GM12878 (cell line): ENCODE results near the gene COL15A1. TPM values are rescaled to one million over a fixed set of nuclear protein-coding genes. Genes with fewer than 3 reads are reported as not detected.

ENCODE experiments used
- ATAC-seq: fragments of 200-7000 bp; cut with Tn5 transposase; 3 replicates; pipeline ENCODE4 v1.9.1; 2020; ENCODE audit warnings: mild to moderate bottlenecking, moderate library complexity
- BruUV-seq: library from RNA; stranded (reverse); fragments of 400-500 nt; replicated peaks from 2 replicates; lab custom pipeline; 2021; lab: Mats Ljungman, UMichigan
- CTCF ChIA-PET: fragments of 300-600 bp; sonication (Branson Sonifier 250); formaldehyde crosslinking; extraction: SDS; loops from one replicate; lab custom pipeline; 2021; ENCODE audit warnings: inconsistent platforms; lab: Yijun Ruan, JAX
- POLR2A ChIA-PET: fragments of 350-600 bp; formaldehyde crosslinking; extraction: SDS; loops from one replicate; lab custom pipeline; 2021; ENCODE audit warnings: inconsistent platforms; lab: Charles Lee
- RAD21 ChIA-PET: fragments of 300-600 bp; sonication (Branson Sonifier 250); formaldehyde crosslinking; loops from one replicate; lab custom pipeline; 2023; ENCODE audit warnings: antibody characterized with exemption; ENCODE audit not compliant: unreplicated experiment; lab: Charles Lee
- SMC1A ChIA-PET: fragments of 300-600 bp; sonication (Branson Sonifier 250); formaldehyde crosslinking; loops from one replicate; lab custom pipeline; 2023; ENCODE audit not compliant: unreplicated experiment, uncharacterized antibody; lab: Charles Lee
- DNase-seq: peaks from one replicate; pipeline ENCODE4 v3.0.0-alpha.2; 2011; ENCODE audit warnings: low read depth, low spot score
- FAIRE-seq: peaks from 3 replicates; lab custom pipeline; 2011; peaks lifted over from hg19 to GRCh38; lab: Jason Lieb, UNC
- H2AFZ ChIP-seq: 2 replicates; pipeline ENCODE4 v1.6.0; 2011; ENCODE audit warnings: low read depth, low read length, control low read depth; ENCODE audit not compliant: control insufficient read depth
- H3K27ac ChIP-seq: 2 replicates; pipeline ENCODE4 v1.5.1; 2011; ENCODE audit warnings: control low read depth; ENCODE audit not compliant: control insufficient read depth, insufficient read depth
- H3K27me3 ChIP-seq, 2 experiments: replicated peaks in 1 of 2; 2 replicates each; pipeline versions ENCODE4 v1.6.0 to v1.6.1; 2011; ENCODE audit warnings: low read length in 1 of 2; ENCODE audit not compliant: control insufficient read depth in 2 of 2, insufficient read depth in 2 of 2
- H3K36me3 ChIP-seq, 2 experiments: 2 replicates each; pipeline ENCODE4 v1.5.1; 2011; ENCODE audit warnings: low read length in 1 of 2; ENCODE audit not compliant: control insufficient read depth in 2 of 2, insufficient read depth in 2 of 2
- H3K4me1 ChIP-seq: 2 replicates; pipeline ENCODE4 v1.6.1; 2011; ENCODE audit warnings: mild to moderate bottlenecking, low read length, moderate library complexity, mixed read lengths; ENCODE audit not compliant: control insufficient read depth, insufficient read depth
- H3K4me2 ChIP-seq: 2 replicates; pipeline ENCODE4 v1.6.0; 2011; ENCODE audit warnings: control low read depth; ENCODE audit not compliant: control insufficient read depth, insufficient read depth
- H3K4me3 ChIP-seq: fragments of 200-600 bp; sonication (generic); 2 replicates; pipeline ENCODE4 v1.5.1; 2016
- H3K79me2 ChIP-seq: 2 replicates; pipeline ENCODE4 v1.6.0; 2011; ENCODE audit warnings: low read length; ENCODE audit not compliant: control insufficient read depth, insufficient read depth
- H3K9ac ChIP-seq: 2 replicates; pipeline ENCODE4 v1.8.0; 2011; ENCODE audit warnings: low read length, control low read depth, mixed read lengths; ENCODE audit not compliant: control insufficient read depth, insufficient read depth
- H3K9me3 ChIP-seq: replicated peaks from 3 replicates; pipeline ENCODE4 v1.5.1; 2011; ENCODE audit warnings: mild to moderate bottlenecking, low read length; ENCODE audit not compliant: control insufficient read depth, insufficient read depth
- H4K20me1 ChIP-seq: 2 replicates; pipeline ENCODE4 v1.6.0; 2011; ENCODE audit not compliant: control insufficient read depth, insufficient read depth
- BMI1 ChIP-seq: fragments of 450-650 bp; IDR thresholded peaks from 2 replicates; pipeline ENCODE4 v1.6.1; 2016; ENCODE audit warnings: mild to moderate bottlenecking, moderate library complexity, borderline replicate concordance
- CTCF ChIP-seq, 3 experiments: IDR thresholded peaks in 2 of 3; conservative IDR thresholded peaks in 1 of 3; 2 replicates each; pipeline ENCODE4 v1.5.1; 2011; ENCODE audit warnings: low read depth in 3 of 3, low read length in 3 of 3, mild to moderate bottlenecking in 3 of 3, control low read depth in 2 of 3, moderate library complexity in 2 of 3, inconsistent platforms in 1 of 3, mixed read lengths in 1 of 3; ENCODE audit not compliant: control insufficient read depth in 2 of 3, insufficient read depth in 1 of 3; ENCODE audit errors: extremely low read depth in 1 of 3
- EP300 ChIP-seq, 2 experiments: fragments of 150-350 bp in 1 of 2; IDR thresholded peaks; 2 replicates each; pipeline ENCODE4 v1.6.1; 2011 to 2012; ENCODE audit warnings: low read depth in 2 of 2, low read length in 2 of 2, borderline replicate concordance in 1 of 2, improper control_type of control experiment in 1 of 2, inconsistent platforms in 1 of 2; ENCODE audit not compliant: control insufficient read depth in 1 of 2
- ESRRA ChIP-seq: IDR thresholded peaks from 2 replicates; pipeline ENCODE4 v1.6.1; 2012; ENCODE audit warnings: mild to moderate bottlenecking, low read length, improper control_type of control experiment
- RAD21 ChIP-seq: IDR thresholded peaks from 2 replicates; pipeline ENCODE4 v1.6.1; 2011; ENCODE audit warnings: mild to moderate bottlenecking, low read depth, low read length, moderate library complexity; ENCODE audit not compliant: insufficient read depth
- RFX5 ChIP-seq: IDR thresholded peaks from 2 replicates; pipeline ENCODE4 v1.6.1; 2011; ENCODE audit warnings: low read depth, low read length, improper control_type of control experiment
- SIN3A ChIP-seq: IDR thresholded peaks from 2 replicates; pipeline ENCODE4 v1.6.1; 2012; ENCODE audit warnings: low read depth, low read length, improper control_type of control experiment
- WGBS: methylation state at CpG from one replicate; pipeline ENCODE4 v1.1.6; 2016; ENCODE audit warnings: low lambda C conversion rate; ENCODE audit not compliant: insufficient replicate concordance, insufficient coverage; ENCODE audit errors: missing lambda C conversion rate; 5-methylcytosine and 5-hydroxymethylcytosine counted together
- in situ Hi-C: fragments of 300-500 bp; cut with MboI; formaldehyde crosslinking; loops from 9 replicates; pipeline ENCODE4 v1.14.3; 2018; ENCODE audit warnings: mixed read lengths
- intact Hi-C: fragments of 100-400 bp; cut with micrococcal nuclease; formaldehyde crosslinking; loops from one replicate; pipeline ENCODE4 v1.14.2; 2022; ENCODE audit not compliant: unreplicated experiment
- polyA plus RNA-seq, 11 experiments: library from polyadenylated mRNA; depleted of rRNA in 4 of 11; unstranded in 6 of 11; stranded (reverse) in 5 of 11; fragments of >200 nt; fragmentation: Nextera tagmentation in 4 of 11; fragmentation: Illumina TruSeq in 1 of 11; extraction: Ambion mirVana in 4 of 11; extraction: Trizol in 1 of 11; gene quantifications; 1 replicate in 1 of 11; 2 replicates in 10 of 11; pipeline versions ENCODE4 v1.2.1 to v1.2.3, GENCODE V29; 2011 to 2016; ENCODE audit warnings: inconsistent platforms in 2 of 11, missing spikeins in 2 of 11, low read depth in 1 of 11
- total RNA-seq, 4 experiments: library from RNA; depleted of rRNA in 3 of 4; stranded (reverse); fragments of >200 nt in 3 of 4; fragmentation: Illumina TruSeq in 1 of 4; extraction: Trizol in 1 of 4; gene quantifications; 2 replicates each; pipeline versions ENCODE4 v1.2.1 to v1.2.3, GENCODE V29; 2013 to 2021

The COL15A1 gene
- total and polyA plus RNA-seq, 10 of the 15 experiments (the other 5 are each of a cell fraction or from before 2014, with no cell fraction given), result 0.01 to 0.28 (median 0.06) TPM; not detected in 2

DNA sequence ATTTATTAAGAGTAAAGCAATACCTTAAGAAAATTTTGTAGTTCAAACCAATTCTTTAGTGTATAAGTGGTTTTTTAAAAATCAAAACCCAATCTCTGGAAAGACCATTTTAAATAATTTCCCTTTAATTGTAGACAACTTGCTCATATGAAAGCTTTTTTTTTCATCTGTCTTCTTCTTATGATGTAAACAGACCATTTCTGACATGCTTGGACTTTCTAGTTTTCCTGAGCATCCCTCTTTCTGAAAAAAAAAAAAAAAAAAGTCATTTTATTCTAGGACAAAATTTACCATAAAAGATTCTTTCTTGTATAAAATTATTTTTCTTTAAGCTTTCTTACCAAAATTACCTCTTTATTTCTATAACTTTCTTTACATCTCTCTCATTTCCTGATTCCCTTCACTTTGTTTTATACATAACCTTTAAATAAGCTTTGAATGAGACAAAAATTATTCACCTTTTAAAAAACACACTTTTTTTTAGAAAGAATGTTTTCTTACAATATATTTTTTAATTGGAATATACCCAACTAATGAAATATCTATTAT is 67.5 kb downstream of the COL15A1 start:
- peaks cover 2% of the 10 kb centered on the region; the same call in 2 of the 3 replicates for H3K9me3 ChIP-seq
- ATAC-seq, result no peak
- CTCF ChIA-PET, result interaction anchor here (0.6 to 6.6 kb wide), 7 partner anchors 10 to 862 kb away, joined by 3 to 62 read pairs (median 3); no protein-coding TSS in a partner anchor

DNA sequence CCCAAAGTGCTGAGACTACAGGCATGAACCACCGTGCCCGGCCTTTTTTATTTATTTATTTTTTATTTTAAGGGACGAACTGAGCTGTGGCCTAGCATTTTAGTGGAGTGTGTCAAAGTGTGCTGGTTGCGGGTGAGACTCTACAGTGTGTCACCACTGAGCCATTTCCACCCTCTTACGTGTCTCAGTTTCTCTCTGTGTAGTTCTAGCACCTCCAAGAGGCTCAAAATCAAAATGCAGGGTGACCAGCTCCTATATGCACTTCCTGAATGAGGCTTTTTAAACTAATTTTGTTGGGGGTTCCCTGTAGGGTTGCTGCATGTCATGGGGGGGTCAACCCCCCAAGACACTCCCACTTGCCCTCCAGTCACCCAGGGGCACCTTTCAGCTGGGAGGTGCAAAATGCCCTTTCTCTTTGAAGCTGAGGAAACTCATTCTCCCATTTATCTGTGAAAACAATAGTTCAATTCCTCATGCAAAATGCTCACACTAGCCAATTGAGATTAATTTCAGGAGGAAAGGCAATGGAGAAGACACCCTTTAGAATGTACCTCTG is 69.3 kb downstream of the COL15A1 start:
- ATAC-seq, result peak; percentile 51
- H3K4me1 ChIP-seq, result no peaks in the 10 kb centered on the region
- no peak overlapping the region for H3K27ac ChIP-seq
- intact Hi-C loops (no loop called here), in situ Hi-C loops (no loop called here)
- H3K9ac ChIP-seq, result no peak overlapping the region
- BruUV-seq, result no TSS peak
- H2AFZ ChIP-seq, result no peak overlapping the region
- 57% methylated on average over 5 of the region's 5 CpGs for WGBS
- H4K20me1 ChIP-seq, result no peaks in the 10 kb centered on the region
- no peak for FAIRE-seq
- ChIA-PET RAD21 (interaction anchor here (0.9 to 1.3 kb wide), 3 partner anchors 42 to 152 kb away, joined by 3 to 7 read pairs (median 3); no protein-coding TSS in a partner anchor), SMC1A (interaction anchor here (0.8 to 2.8 kb wide), 7 partner anchors 10 to 476 kb away, joined by 3 to 17 read pairs (median 3); no protein-coding TSS in a partner anchor), CTCF (interaction anchor here (0.7 to 6.6 kb wide), 9 partner anchors 8 to 169 kb away, joined by 3 to 62 read pairs (median 4); no protein-coding TSS in a partner anchor), POLR2A (no interaction called here)
- 0 out of 6 replicates have a peak, but pooled peaks of 1 of the 3 experiments have one; percentile 6 for TF ChIP-seq CTCF (IDR thresholded peaks at IDR 0.05 in 2 of 3, conservative IDR thresholded peaks at IDR 0.05 in 1 of 3; ENCODE audit: control insufficient read depth in 2 of 3, extremely low read depth in 1 of 3, insufficient read depth in 1 of 3, low read depth in 3 of 3, low read length in 3 of 3)
- TF ChIP-seq ESRRA, result no peak
- no peak for TF ChIP-seq SIN3A
- 0 out of 2 replicates have a peak, but pooled peaks have one; percentile 16 for TF ChIP-seq RAD21
- no peak for TF ChIP-seq EP300 (IDR thresholded peaks at IDR 0.05; ENCODE audit: borderline replicate concordance in 1 of 2, control insufficient read depth in 1 of 2, low read depth in 2 of 2, low read length in 2 of 2)
- no peak for DNase-seq
- H3K27me3 ChIP-seq, result no peaks in the 10 kb centered on the region
- no peak overlapping the region for H3K4me2 ChIP-seq
- H3K36me3 ChIP-seq, result no peaks in the 10 kb centered on the region
- H3K79me2 ChIP-seq, result no peaks in the 10 kb centered on the region
- no peak overlapping the region for H3K4me3 ChIP-seq
- peaks cover 2% of the 10 kb centered on the region; the same call in 2 of the 3 replicates for H3K9me3 ChIP-seq

More for the DNA sequence above, 67.5 kb downstream of the COL15A1 start:
- Histone ChIP-seq H4K20me1 (no peaks in the 10 kb centered on the region), H3K9ac (no peak overlapping the region), H3K27me3 (no peaks in the 10 kb centered on the region), H2AFZ (no peak overlapping the region), H3K4me1 (no peaks in the 10 kb centered on the region), H3K4me2 (no peak overlapping the region), H3K36me3 (no peaks in the 10 kb centered on the region), H3K4me3 (no peak overlapping the region)
- RAD21 ChIA-PET, result no interaction called here
- no TSS peak for BruUV-seq
- intact Hi-C loops, result no loop called here
- no peak for DNase-seq
- in situ Hi-C loops, result no loop called here
- FAIRE-seq, result no peak
- TF ChIP-seq RFX5 (no peak), BMI1 (no peak)
- TF ChIP-seq, all 136 proteins: peak for 0
- SMC1A ChIA-PET, result interaction anchor here (1.1 to 1.8 kb wide), 3 partner anchors 8 to 18 kb away, joined by 4 to 6 read pairs (median 5); no protein-coding TSS in a partner anchor
- Histone ChIP-seq H3K27ac (no peak overlapping the region), H3K79me2 (no peaks in the 10 kb centered on the region)
- POLR2A ChIA-PET, result interaction anchor here (0.6 to 0.7 kb wide), 3 partner anchors 27 to 478 kb away, joined by 3 to 6 read pairs (median 3); no protein-coding TSS in a partner anchor
